ENCODE results near the gene GRM7. TPM values are rescaled to one million over a fixed set of nuclear protein-coding genes. Genes with fewer than 3 reads are reported as not detected.

Gene GRM7
- polyA plus RNA-seq, 3 donors = not detected

DNA sequence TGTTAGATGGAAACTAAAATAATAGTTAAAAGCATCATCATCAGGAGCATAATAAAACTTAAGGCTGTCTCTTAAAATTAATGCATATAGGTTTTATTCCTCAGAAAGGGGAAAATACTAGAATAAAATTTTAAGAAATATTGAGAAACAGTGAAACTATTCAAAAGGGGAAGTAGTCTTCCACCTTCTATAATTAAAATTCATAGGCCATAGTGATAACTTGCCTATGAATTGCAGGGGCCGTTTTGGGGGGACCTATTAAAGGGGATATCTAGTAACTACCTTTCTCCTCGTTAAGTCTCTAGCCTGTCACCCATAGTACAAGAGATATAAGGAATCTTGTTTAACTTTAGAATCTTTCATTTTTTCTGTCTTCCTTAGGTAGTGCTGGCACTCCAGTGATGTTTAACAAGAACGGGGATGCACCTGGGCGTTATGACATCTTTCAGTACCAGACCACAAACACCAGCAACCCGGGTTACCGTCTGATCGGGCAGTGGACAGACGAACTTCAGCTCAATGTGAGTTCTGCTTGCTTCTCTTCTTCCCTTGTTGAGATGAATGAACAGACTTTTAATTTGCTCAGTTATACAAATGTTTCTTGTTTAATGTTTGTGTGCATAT lies 600.4 kb downstream of the GRM7 start:
- Mint-ChIP-seq H3K36me3 (no peaks in the 10 kb centered on the region), H3K4me3 (no peak overlapping the region), H3K4me1 (peaks cover 5% of the 10 kb centered on the region), H3K9me3 (peaks cover 0 to 18% (median 0%) of the 10 kb centered on the region in 7 donors), H3K27ac (no peak overlapping the region), H3K27me3 (ENCODE audit: low read depth in 3 of 3) (peaks cover 0 to 2% (median 1%) of the 10 kb centered on the region in 3 donors)
- no peak overlapping the region for H2AFZ ChIP-seq (ENCODE audit: insufficient read depth, low read depth, low read length, poor library complexity, severe bottlenecking)
- H3K9me3 ChIP-seq (replicated peaks in 1 of 2; ENCODE audit: control insufficient read depth in 1 of 2, insufficient read depth in 1 of 2, low read length in 2 of 2) = no peaks in the 10 kb centered on the region
- no peak overlapping the region for H3K27ac ChIP-seq (ENCODE audit: low read depth in 1 of 2, low read length in 2 of 2)
- no CpG with 5 or more reads among the region's 8 CpGs for WGBS (ENCODE audit: insufficient coverage)
- no peaks in the 10 kb centered on the region for H4K20me1 ChIP-seq (ENCODE audit: insufficient read depth, low read length)
- DNase-seq = no peak
- no peaks in the 10 kb centered on the region for H3K27me3 ChIP-seq (ENCODE audit: control insufficient read depth in 2 of 2, insufficient read depth in 2 of 2, low read length in 2 of 2)
- H3K4me2 ChIP-seq (replicated peaks; ENCODE audit: extremely low read depth, low read length, poor library complexity, severe bottlenecking) = no peak overlapping the region
- TF ChIP-seq, protein P1, sequence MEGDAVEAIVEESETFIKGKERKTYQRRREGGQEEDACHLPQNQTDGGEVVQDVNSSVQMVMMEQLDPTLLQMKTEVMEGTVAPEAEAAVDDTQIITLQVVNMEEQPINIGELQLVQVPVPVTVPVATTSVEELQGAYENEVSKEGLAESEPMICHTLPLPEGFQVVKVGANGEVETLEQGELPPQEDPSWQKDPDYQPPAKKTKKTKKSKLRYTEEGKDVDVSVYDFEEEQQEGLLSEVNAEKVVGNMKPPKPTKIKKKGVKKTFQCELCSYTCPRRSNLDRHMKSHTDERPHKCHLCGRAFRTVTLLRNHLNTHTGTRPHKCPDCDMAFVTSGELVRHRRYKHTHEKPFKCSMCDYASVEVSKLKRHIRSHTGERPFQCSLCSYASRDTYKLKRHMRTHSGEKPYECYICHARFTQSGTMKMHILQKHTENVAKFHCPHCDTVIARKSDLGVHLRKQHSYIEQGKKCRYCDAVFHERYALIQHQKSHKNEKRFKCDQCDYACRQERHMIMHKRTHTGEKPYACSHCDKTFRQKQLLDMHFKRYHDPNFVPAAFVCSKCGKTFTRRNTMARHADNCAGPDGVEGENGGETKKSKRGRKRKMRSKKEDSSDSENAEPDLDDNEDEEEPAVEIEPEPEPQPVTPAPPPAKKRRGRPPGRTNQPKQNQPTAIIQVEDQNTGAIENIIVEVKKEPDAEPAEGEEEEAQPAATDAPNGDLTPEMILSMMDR (IDR thresholded peaks at IDR 0.05) = no peak
- H3K9ac ChIP-seq (ENCODE audit: insufficient read depth, low read length, poor library complexity, severe bottlenecking) = no peak overlapping the region
- no peaks in the 10 kb centered on the region for H3K79me2 ChIP-seq (ENCODE audit: insufficient read depth, low read length)
- H3K4me3 ChIP-seq (replicated peaks in 1 of 3; ENCODE audit: low read depth in 2 of 3, low read length in 3 of 3) = no peak overlapping the region
- no peaks in the 10 kb centered on the region for H3K36me3 ChIP-seq (replicated peaks in 1 of 2; ENCODE audit: control insufficient read depth in 1 of 2, insufficient read depth in 2 of 2, low read length in 2 of 2)
- intact Hi-C loops (cut with micrococcal nuclease) = no loop called here
- H3K4me1 ChIP-seq (ENCODE audit: control insufficient read depth in 1 of 2, insufficient read depth in 2 of 2, low read length in 2 of 2) = peaks cover 0 to 3% of the 10 kb centered on the region in 2 donors

DNA sequence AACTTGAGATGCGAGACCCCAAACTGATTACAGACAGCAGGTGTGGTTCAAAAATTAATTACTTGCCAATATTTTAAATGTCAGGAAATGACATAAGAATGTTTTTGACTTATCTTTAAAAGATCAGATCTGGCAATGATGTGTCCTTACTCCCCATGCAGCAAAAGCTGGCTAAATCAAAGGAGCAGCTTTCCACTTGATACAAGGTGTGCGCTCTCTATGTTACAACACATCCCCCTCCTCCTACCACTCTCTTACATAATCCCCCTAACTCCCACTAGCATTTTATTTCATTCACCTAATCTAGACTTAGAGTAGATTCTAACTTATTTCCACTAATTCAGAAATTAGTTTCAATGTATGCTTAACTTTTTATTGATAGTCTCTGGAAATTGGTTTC lies 609.0 kb downstream of the GRM7 start:
- Mint-ChIP-seq H3K27ac (no peak overlapping the region), H3K27me3 (ENCODE audit: low read depth in 3 of 3) (peaks cover 0 to 1% (median 0%) of the 10 kb centered on the region in 3 donors), H3K4me1 (no peaks in the 10 kb centered on the region), H3K9me3 (peaks cover 0 to 5% (median 0%) of the 10 kb centered on the region in 7 donors), H3K4me3 (no peak overlapping the region), H3K36me3 (no peaks in the 10 kb centered on the region)
- H3K9ac ChIP-seq (ENCODE audit: insufficient read depth, low read length, poor library complexity, severe bottlenecking) = no peak overlapping the region
- H3K4me1 ChIP-seq (ENCODE audit: control insufficient read depth in 1 of 2, insufficient read depth in 2 of 2, low read length in 2 of 2) = no peaks in the 10 kb centered on the region
- H3K4me2 ChIP-seq (replicated peaks; ENCODE audit: extremely low read depth, low read length, poor library complexity, severe bottlenecking) = no peak overlapping the region
- WGBS (ENCODE audit: insufficient coverage) = no CpG with 5 or more reads among the region's 2 CpGs
- H3K4me3 ChIP-seq (replicated peaks in 1 of 3; ENCODE audit: low read depth in 2 of 3, low read length in 3 of 3) = no peak overlapping the region
- no peaks in the 10 kb centered on the region for H4K20me1 ChIP-seq (ENCODE audit: insufficient read depth, low read length)
- TF ChIP-seq, protein P1 (IDR thresholded peaks at IDR 0.05) = no peak
- DNase-seq = no peak
- H3K9me3 ChIP-seq (replicated peaks in 1 of 2; ENCODE audit: control insufficient read depth in 1 of 2, insufficient read depth in 1 of 2, low read length in 2 of 2) = no peaks in the 10 kb centered on the region
- intact Hi-C loops (cut with micrococcal nuclease) = no loop called here
- no peaks in the 10 kb centered on the region for H3K27me3 ChIP-seq (ENCODE audit: control insufficient read depth in 2 of 2, insufficient read depth in 2 of 2, low read length in 2 of 2)
- no peaks in the 10 kb centered on the region for H3K79me2 ChIP-seq (ENCODE audit: insufficient read depth, low read length)
- no peaks in the 10 kb centered on the region for H3K36me3 ChIP-seq (replicated peaks in 1 of 2; ENCODE audit: control insufficient read depth in 1 of 2, insufficient read depth in 2 of 2, low read length in 2 of 2)
- H3K27ac ChIP-seq (ENCODE audit: low read depth in 1 of 2, low read length in 2 of 2) = no peak overlapping the region
- H2AFZ ChIP-seq (ENCODE audit: insufficient read depth, low read depth, low read length, poor library complexity, severe bottlenecking) = no peak overlapping the region

Data from CD14-positive monocyte (primary cell).